ENCODE results near the gene CENPVL1. TPM values are rescaled to one million over a fixed set of nuclear protein-coding genes. Genes with fewer than 3 reads are reported as not detected.

CENPVL1 gene
- total RNA-seq, 1 experiment from 2014 or later = not detected

Other genes with a start within 250 kb of the CENPVL1 start
- gene NUDT11, start 213.9 kb upstream of the CENPVL1 start, total RNA-seq (2014; rRNA removed; shearing (Covaris generic)) = 6.4 and 6.8 TPM in 2 replicates
- not detected in 2 replicates for gene CENPVL3, start 91.6 kb upstream of the CENPVL1 start, total RNA-seq (2014; rRNA removed; shearing (Covaris generic))
- not detected in 2 replicates for gene CENPVL2, start 27.7 kb upstream of the CENPVL1 start, total RNA-seq (2014; rRNA removed; shearing (Covaris generic))
- 7.4 and 7.5 TPM in 2 replicates for gene GSPT2, start 32.9 kb downstream of the CENPVL1 start, total RNA-seq (2014; rRNA removed; shearing (Covaris generic))
- gene MAGED1, start 183.1 kb downstream of the CENPVL1 start, total RNA-seq (2014; rRNA removed; shearing (Covaris generic)) = 39.3 and 57.4 TPM in 2 replicates